HEK293 (cell line): Measurements from ENCODE around the gene INPP4B.

Experiments
- CTCF ChIA-PET: fragments of 350-600 bp; formaldehyde crosslinking; extraction: SDS; loops from one replicate; lab custom pipeline; 2021; ENCODE audit warnings: antibody characterized with exemption; lab: Yijun Ruan, JAX
- POLR2A ChIA-PET: fragments of 300-600 bp; formaldehyde crosslinking; extraction: SDS; loops from one replicate; lab custom pipeline; 2020; ENCODE audit warnings: antibody characterized with exemption, inconsistent platforms; lab: Yijun Ruan, JAX
- H3K27ac ChIP-seq: fragments of 200-500 bp; sonication (Bioruptor generic); 2 replicates; pipeline ENCODE4 v1.5.1; 2014; ENCODE audit warnings: low read depth, low read length, control low read depth, inconsistent platforms; ENCODE audit errors: extremely low read depth
- H3K36me3 ChIP-seq, 2 experiments: fragments of 200-500 bp in 1 of 2; sonication (Bioruptor generic) in 1 of 2; 1 replicate in 1 of 2; 2 replicates in 1 of 2; pipeline ENCODE4 v1.5.1; 2014 to 2017; ENCODE audit warnings: inconsistent platforms in 2 of 2, low read length in 2 of 2; ENCODE audit not compliant: control insufficient read depth in 2 of 2, insufficient read depth in 1 of 2
- H3K4me1 ChIP-seq: fragments of 200-500 bp; sonication (Bioruptor generic); 2 replicates; pipeline ENCODE4 v1.5.1; 2014; ENCODE audit warnings: mild to moderate bottlenecking, low read length, inconsistent platforms; ENCODE audit not compliant: control insufficient read depth, insufficient read depth
- H3K4me3 ChIP-seq: 2 replicates; pipeline ENCODE4 v1.5.1; 2011; ENCODE audit warnings: low read depth, mild to moderate bottlenecking, control low read depth, low read length, moderate library complexity
- H3K9me3 ChIP-seq: fragments of 200-500 bp; sonication (Bioruptor generic); 2 replicates; pipeline ENCODE4 v1.5.1; 2014; ENCODE audit warnings: low read depth, low read length, inconsistent platforms; ENCODE audit not compliant: control insufficient read depth, insufficient read depth
- EGR2 ChIP-seq: fragments of 450-650 bp; formaldehyde crosslinking; IDR thresholded peaks from 2 replicates; pipeline ENCODE4 v1.5.1; 2016; ENCODE audit warnings: low read depth, missing biosample characterization, missing genetic modification characterization
- GLIS2 ChIP-seq: fragments of 450-650 bp; formaldehyde crosslinking; IDR thresholded peaks from 2 replicates; pipeline ENCODE4 v1.5.1; 2016; ENCODE audit warnings: missing biosample characterization, missing genetic modification characterization
- KLF1 ChIP-seq: fragments of 450-650 bp; formaldehyde crosslinking; IDR thresholded peaks from 2 replicates; pipeline ENCODE4 v1.5.1; 2016; ENCODE audit warnings: missing biosample characterization, missing genetic modification characterization
- SCRT1 ChIP-seq: fragments of 450-650 bp; formaldehyde crosslinking; IDR thresholded peaks from 2 replicates; pipeline ENCODE4 v1.5.1; 2016; ENCODE audit warnings: missing biosample characterization, missing genetic modification characterization, borderline replicate concordance
- YY2 ChIP-seq: fragments of 450-650 bp; formaldehyde crosslinking; IDR thresholded peaks from 2 replicates; pipeline ENCODE4 v1.5.1; 2016; ENCODE audit warnings: missing biosample characterization, missing genetic modification characterization
- ZFP3 ChIP-seq: fragments of 450-650 bp; formaldehyde crosslinking; IDR thresholded peaks from 2 replicates; pipeline ENCODE4 v1.5.1; 2016; ENCODE audit warnings: low read depth, missing biosample characterization, missing genetic modification characterization
- ZFP37 ChIP-seq: fragments of 450-650 bp; formaldehyde crosslinking; IDR thresholded peaks from 2 replicates; pipeline ENCODE4 v1.5.1; 2016; ENCODE audit warnings: missing biosample characterization, missing genetic modification characterization
- ZNF10 ChIP-seq: fragments of 450-650 bp; formaldehyde crosslinking; IDR thresholded peaks from 2 replicates; pipeline ENCODE4 v1.5.1; 2017; ENCODE audit warnings: missing biosample characterization, missing genetic modification characterization
- ZNF114 ChIP-seq: fragments of 450-650 bp; formaldehyde crosslinking; IDR thresholded peaks from 2 replicates; pipeline ENCODE4 v1.5.0; 2017; ENCODE audit warnings: missing biosample characterization, missing genetic modification characterization
- ZNF155 ChIP-seq: fragments of 450-650 bp; formaldehyde crosslinking; IDR thresholded peaks from 2 replicates; pipeline ENCODE4 v1.5.1; 2016; ENCODE audit warnings: missing biosample characterization, missing genetic modification characterization
- ZNF214 ChIP-seq: fragments of 450-650 bp; formaldehyde crosslinking; IDR thresholded peaks from 2 replicates; pipeline ENCODE4 v1.5.1; 2017; ENCODE audit warnings: missing biosample characterization, mild to moderate bottlenecking, missing genetic modification characterization, borderline replicate concordance
- ZNF23 ChIP-seq: fragments of 450-650 bp; formaldehyde crosslinking; IDR thresholded peaks from 2 replicates; pipeline ENCODE4 v1.5.1; 2016; ENCODE audit warnings: missing biosample characterization, missing genetic modification characterization, borderline replicate concordance
- ZNF292 ChIP-seq: fragments of 450-650 bp; formaldehyde crosslinking; IDR thresholded peaks from 2 replicates; pipeline ENCODE4 v1.5.1; 2016; ENCODE audit warnings: low read depth, missing biosample characterization, missing genetic modification characterization, borderline replicate concordance
- ZNF423 ChIP-seq: fragments of 450-650 bp; formaldehyde crosslinking; IDR thresholded peaks from 2 replicates; pipeline ENCODE4 v1.5.1; 2016; ENCODE audit warnings: missing biosample characterization, missing genetic modification characterization
- ZNF433 ChIP-seq: fragments of 450-650 bp; formaldehyde crosslinking; IDR thresholded peaks from 2 replicates; pipeline ENCODE4 v1.5.1; 2016; ENCODE audit warnings: missing biosample characterization, missing genetic modification characterization, low read depth
- ZNF449 ChIP-seq: fragments of 450-650 bp; formaldehyde crosslinking; IDR thresholded peaks from 2 replicates; pipeline ENCODE4 v1.5.1; 2017; ENCODE audit warnings: missing biosample characterization, mild to moderate bottlenecking, missing genetic modification characterization, moderate library complexity
- ZNF596 ChIP-seq: fragments of 450-650 bp; IDR thresholded peaks from 2 replicates; pipeline ENCODE4 v1.5.0; 2018; ENCODE audit warnings: missing biosample characterization, mild to moderate bottlenecking, missing genetic modification characterization, moderate library complexity
- ZNF660 ChIP-seq: fragments of 450-650 bp; IDR thresholded peaks from 2 replicates; pipeline ENCODE4 v1.5.1; 2018; ENCODE audit warnings: missing biosample characterization, mild to moderate bottlenecking, missing genetic modification characterization
- ZNF747 ChIP-seq: fragments of 450-650 bp; formaldehyde crosslinking; IDR thresholded peaks from 2 replicates; pipeline ENCODE4 v1.5.1; 2016; ENCODE audit warnings: missing biosample characterization, missing genetic modification characterization
- ZSCAN18 ChIP-seq: fragments of 450-650 bp; formaldehyde crosslinking; IDR thresholded peaks from 2 replicates; pipeline ENCODE4 v1.5.1; 2016; ENCODE audit warnings: missing biosample characterization, missing genetic modification characterization
- TF ChIP-seq, protein P1 (sequence below): fragments of 450-650 bp; formaldehyde crosslinking; IDR thresholded peaks from 2 replicates; pipeline ENCODE4 v1.5.1; 2016; ENCODE audit warnings: missing biosample characterization, missing genetic modification characterization, low read depth
- TF ChIP-seq, protein P2 (sequence below): fragments of 450-650 bp; formaldehyde crosslinking; IDR thresholded peaks from 2 replicates; pipeline ENCODE4 v1.5.1; 2016; ENCODE audit warnings: missing biosample characterization, missing genetic modification characterization

Gene INPP4B

GRCh38 chr4:142309772-142310171 is 536.3 kb downstream of the INPP4B start:
- POLR2A ChIA-PET: no interaction called here
- Histone ChIP-seq H3K4me3 (no peak overlapping the region), H3K27ac (no peak overlapping the region), H3K9me3 (no peaks in the 10 kb centered on the region), H3K4me1 (no peaks in the 10 kb centered on the region), H3K36me3 (no peaks in the 10 kb centered on the region)
- TF ChIP-seq ZNF23: no peak
- TF ChIP-seq EGR2 (tag by site-specific recombination): no peak
- CTCF ChIA-PET: interaction anchor here (0.6 kb wide), 1 partner anchor 923 kb away, joined by 4 read pairs; no protein-coding TSS in a partner anchor

GRCh38 chr4:142307857-142308256 is 538.2 kb downstream of the INPP4B start:
- Histone ChIP-seq H3K4me3 (no peak overlapping the region), H3K36me3 (no peaks in the 10 kb centered on the region), H3K27ac (no peak overlapping the region), H3K9me3 (no peaks in the 10 kb centered on the region), H3K4me1 (no peaks in the 10 kb centered on the region)
- TF ChIP-seq YY2 (tag by site-specific recombination) (no peak), ZFP3 (tag by site-specific recombination) (no peak), ZNF10 (tag by site-specific recombination) (no peak), ZSCAN18 (tag by site-specific recombination) (no peak), SCRT1 (tag by site-specific recombination) (no peak)
- TF ChIP-seq, protein P1, sequence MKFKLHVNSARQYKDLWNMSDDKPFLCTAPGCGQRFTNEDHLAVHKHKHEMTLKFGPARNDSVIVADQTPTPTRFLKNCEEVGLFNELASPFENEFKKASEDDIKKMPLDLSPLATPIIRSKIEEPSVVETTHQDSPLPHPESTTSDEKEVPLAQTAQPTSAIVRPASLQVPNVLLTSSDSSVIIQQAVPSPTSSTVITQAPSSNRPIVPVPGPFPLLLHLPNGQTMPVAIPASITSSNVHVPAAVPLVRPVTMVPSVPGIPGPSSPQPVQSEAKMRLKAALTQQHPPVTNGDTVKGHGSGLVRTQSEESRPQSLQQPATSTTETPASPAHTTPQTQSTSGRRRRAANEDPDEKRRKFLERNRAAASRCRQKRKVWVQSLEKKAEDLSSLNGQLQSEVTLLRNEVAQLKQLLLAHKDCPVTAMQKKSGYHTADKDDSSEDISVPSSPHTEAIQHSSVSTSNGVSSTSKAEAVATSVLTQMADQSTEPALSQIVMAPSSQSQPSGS (tag by site-specific recombination): no peak
- ChIA-PET CTCF (interaction anchor here (0.5 to 0.7 kb wide), 2 partner anchors 411 to 1689 kb away, joined by 3 read pairs; no protein-coding TSS in a partner anchor), POLR2A (no interaction called here)

DNA sequence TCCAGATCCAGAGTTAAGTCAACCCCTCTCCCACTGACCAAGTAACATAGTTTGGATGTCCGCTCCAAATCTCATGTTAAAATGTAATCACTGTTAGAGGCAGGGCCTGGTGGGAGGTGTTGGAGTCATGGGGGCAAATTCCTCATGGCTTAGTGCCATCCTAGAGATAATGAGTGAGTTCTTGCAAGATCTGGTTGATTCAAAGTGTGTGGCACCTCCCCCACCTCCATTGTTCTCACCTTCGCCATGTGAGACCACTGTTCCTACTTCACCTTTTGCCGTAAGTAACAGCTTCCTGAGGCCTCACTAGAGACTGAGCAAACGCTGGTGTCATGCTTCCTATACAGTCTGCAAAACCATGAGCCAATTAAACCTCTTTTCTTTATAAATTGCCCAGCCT is 548.8 kb downstream of the INPP4B start:
- Histone ChIP-seq H3K27ac (no peak overlapping the region), H3K4me3 (no peak overlapping the region), H3K36me3 (no peaks in the 10 kb centered on the region), H3K4me1 (no peaks in the 10 kb centered on the region), H3K9me3 (no peaks in the 10 kb centered on the region)
- CTCF ChIA-PET: interaction anchor here (1.6 kb wide), 1 partner anchor 15 kb away, joined by 5 read pairs; no protein-coding TSS in a partner anchor
- POLR2A ChIA-PET: no interaction called here
- TF ChIP-seq KLF1 (tag by site-specific recombination) (no peak), ZNF449 (tag by site-specific recombination) (no peak)
- TF ChIP-seq, all 188 proteins: peak for 0

- Histone ChIP-seq H3K4me1 (no peaks in the 10 kb centered on the region), H3K36me3 (no peaks in the 10 kb centered on the region), H3K9me3 (no peaks in the 10 kb centered on the region), H3K27ac (no peak overlapping the region), H3K4me3 (no peak overlapping the region)
- POLR2A ChIA-PET: no interaction called here
- CTCF ChIA-PET: interaction anchor here (0.8 kb wide), 1 partner anchor 1135 kb away, joined by 3 read pairs; no protein-coding TSS in a partner anchor
- TF ChIP-seq ZNF214 (no peak), ZFP37 (no peak), ZNF747 (tag by site-specific recombination) (no peak), ZNF660 (tag by site-specific recombination) (no peak), ZNF292 (tag by site-specific recombination) (no peak), ZNF433 (no peak), GLIS2 (tag by site-specific recombination) (no peak), ZNF155 (tag by site-specific recombination) (no peak), ZNF114 (tag by site-specific recombination) (no peak), ZNF423 (tag by site-specific recombination) (no peak), ZNF596 (tag by site-specific recombination) (no peak)
- TF ChIP-seq, protein P1 (tag by site-specific recombination): no peak
- TF ChIP-seq, protein P2, sequence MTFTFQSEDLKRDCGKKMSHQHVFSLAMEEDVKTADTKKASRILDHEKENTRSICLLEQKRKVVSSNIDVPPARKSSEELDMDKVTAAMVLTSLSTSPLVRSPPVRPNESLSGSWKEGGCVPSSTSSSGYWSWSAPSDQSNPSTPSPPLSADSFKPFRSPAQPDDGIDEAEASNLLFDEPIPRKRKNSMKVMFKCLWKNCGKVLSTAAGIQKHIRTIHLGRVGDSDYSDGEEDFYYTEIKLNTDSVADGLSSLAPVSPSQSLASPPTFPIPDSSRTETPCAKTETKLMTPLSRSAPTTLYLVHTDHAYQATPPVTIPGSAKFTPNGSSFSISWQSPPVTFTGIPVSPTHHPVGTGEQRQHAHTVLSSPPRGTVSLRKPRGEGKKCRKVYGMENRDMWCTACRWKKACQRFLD: no peak
Observed at GRCh38 chr4:142293536-142293935, 552.6 kb downstream of the INPP4B start.
